VCaP (cell line): ENCODE measurements around the gene CCDC167.
A peak's percentile ranks its signal among the peaks of the same experiment; 100 is the strongest.

ENCODE experiments used
- H3K27ac ChIP-seq: fragments of 450-650 bp; 2 replicates; pipeline ENCODE4 v1.5.1; 2017
- CTCF ChIP-seq: fragments of 450-650 bp; conservative IDR thresholded peaks from 2 replicates; pipeline ENCODE4 v1.5.1; 2017; ENCODE audit warnings: mild to moderate bottlenecking, moderate library complexity

The CCDC167 gene

GRCh38 chr6:37535759-37536490 lies 36.2 kb upstream of the CCDC167 start:
- peak; percentile 57 for TF ChIP-seq CTCF
- H3K27ac ChIP-seq = no peak overlapping the region

GRCh38 chr6:37535428-37535758 lies 35.7 kb upstream of the CCDC167 start:
- no peak overlapping the region for H3K27ac ChIP-seq
- TF ChIP-seq CTCF = no peak

- no peak overlapping the region for H3K27ac ChIP-seq
- no peak for TF ChIP-seq CTCF
Measured at GRCh38 chr6:37534893-37535292, 35.2 kb upstream of the CCDC167 start.

- TF ChIP-seq CTCF = no peak
Measured at GRCh38 chr6:37532122-37532521, 32.4 kb upstream of the CCDC167 start.

GRCh38 chr6:37531437-37532036 lies 31.8 kb upstream of the CCDC167 start:
- H3K27ac ChIP-seq = no peak overlapping the region

More at GRCh38 chr6:37532122-37532521, 32.4 kb upstream of the CCDC167 start:
- no peak overlapping the region for H3K27ac ChIP-seq

GRCh38 chr6:37531026-37531425 lies 31.3 kb upstream of the CCDC167 start:
- no peak for TF ChIP-seq CTCF
- H3K27ac ChIP-seq = no peak overlapping the region

More at GRCh38 chr6:37531437-37532036, 31.8 kb upstream of the CCDC167 start:
- no peak for TF ChIP-seq CTCF

- no peak for TF ChIP-seq CTCF
Measured at GRCh38 chr6:37530297-37530696, 30.6 kb upstream of the CCDC167 start.

More at GRCh38 chr6:37530297-37530696, 30.6 kb upstream of the CCDC167 start:
- H3K27ac ChIP-seq = no peak overlapping the region
